OCI-LY7 (cell line): ENCODE measurements around the gene ZNF620. TPM values are rescaled to one million over a fixed set of nuclear protein-coding genes. Genes with fewer than 3 reads are reported as not detected.

Experiments used
- BruUV-seq: library from RNA; stranded (reverse); fragments of 400-500 nt; replicated peaks from 2 replicates; lab custom pipeline; 2021; lab: Mats Ljungman, UMichigan
- CTCF ChIA-PET: fragments of 300-600 bp; sonication (Branson Sonifier 250); formaldehyde crosslinking; loops from one replicate; lab custom pipeline; 2022; ENCODE audit warnings: antibody characterized with exemption; ENCODE audit not compliant: unreplicated experiment; lab: Charles Lee
- POLR2A ChIA-PET: fragments of 300-600 bp; sonication (Branson Sonifier 250); formaldehyde crosslinking; loops from one replicate; lab custom pipeline; 2022; ENCODE audit warnings: antibody characterized with exemption; lab: Charles Lee
- DNase-seq: peaks from one replicate; pipeline ENCODE4 v3.0.0-alpha.2; 2015; ENCODE audit warnings: low spot score
- H2AFZ ChIP-seq: fragments of 200-600 bp; sonication (generic), shearing (Covaris generic); 2 replicates; pipeline ENCODE4 v1.6.1; 2014; ENCODE audit warnings: mild to moderate bottlenecking, antibody characterized with exemption, low read length, moderate library complexity
- H3K27ac ChIP-seq: fragments of 200-600 bp; sonication (generic); 2 replicates; pipeline ENCODE4 v1.5.1; 2014; ENCODE audit warnings: mixed run types, low read depth, mild to moderate bottlenecking, moderate library complexity, low read length, inconsistent platforms; ENCODE audit not compliant: poor library complexity, severe bottlenecking
- H3K36me3 ChIP-seq: fragments of 200-600 bp; sonication (generic); 2 replicates; pipeline ENCODE4 v1.6.1; 2014; ENCODE audit warnings: mild to moderate bottlenecking, antibody characterized with exemption, low read length, moderate library complexity, mixed read lengths; ENCODE audit not compliant: insufficient read depth
- H3K4me1 ChIP-seq: fragments of 200-600 bp; sonication (generic); 2 replicates; pipeline ENCODE4 v1.5.1; 2014; ENCODE audit warnings: mild to moderate bottlenecking, low read length; ENCODE audit not compliant: insufficient read depth, poor library complexity, severe bottlenecking
- H3K4me2 ChIP-seq: fragments of 200-600 bp; sonication (generic); 2 replicates; pipeline ENCODE4 v1.6.1; 2014; ENCODE audit warnings: mild to moderate bottlenecking, low read length
- H3K4me3 ChIP-seq: fragments of 200-600 bp; sonication (generic); 2 replicates; pipeline ENCODE4 v1.5.1; 2014; ENCODE audit warnings: mild to moderate bottlenecking, low read depth, low read length; ENCODE audit not compliant: poor library complexity, severe bottlenecking
- H3K79me2 ChIP-seq: fragments of 200-600 bp; sonication (generic); 2 replicates; pipeline ENCODE4 v1.6.1; 2016; ENCODE audit warnings: low read depth, mild to moderate bottlenecking, low read length, moderate library complexity, mixed read lengths; ENCODE audit not compliant: insufficient read depth
- H3K9me2 ChIP-seq: fragments of 200-600 bp; sonication (generic); 2 replicates; pipeline ENCODE4 v1.6.1; 2016; ENCODE audit warnings: mild to moderate bottlenecking, low read length, mixed read lengths; ENCODE audit not compliant: insufficient read depth
- H3K9me3 ChIP-seq: fragments of 200-600 bp; sonication (generic); 2 replicates; pipeline ENCODE4 v1.6.1; 2014; ENCODE audit warnings: mild to moderate bottlenecking, mixed run types, low read length, mixed read lengths
- H4K20me1 ChIP-seq: fragments of 200-600 bp; sonication (generic); 2 replicates; pipeline ENCODE4 v1.6.1; 2014; ENCODE audit warnings: mild to moderate bottlenecking, antibody characterized with exemption, low read length, moderate library complexity, mixed read lengths; ENCODE audit not compliant: insufficient read depth
- EZH2phosphoT487 ChIP-seq: fragments of 200-600 bp; sonication (generic); IDR thresholded peaks from 2 replicates; pipeline ENCODE4 v1.6.1; 2018; ENCODE audit warnings: low read depth, borderline replicate concordance, mild to moderate bottlenecking, mixed run types, antibody characterized with exemption, low read length, moderate library complexity, mixed read lengths
- intact Hi-C: fragments of 100-400 bp; cut with micrococcal nuclease; formaldehyde crosslinking; loops from one replicate; pipeline ENCODE4 v1.10.0; 2022; ENCODE audit not compliant: unreplicated experiment
- total RNA-seq, 2 experiments: library from RNA; depleted of rRNA in 1 of 2; stranded (reverse); fragments of >200 nt in 1 of 2; shearing (Covaris generic) in 1 of 2; gene quantifications; 2 replicates each; pipeline ENCODE4 v1.2.3, GENCODE V29; 2014 to 2022
- TF ChIP-seq, protein P1 (sequence below): fragments of 200-600 bp; sonication (generic); conservative IDR thresholded peaks from 2 replicates; pipeline ENCODE4 v1.5.1; 2014; ENCODE audit warnings: mild to moderate bottlenecking, antibody characterized with exemption, low read length, moderate library complexity, mixed read lengths

Gene ZNF620
- total RNA-seq, 2 experiments from 2014 or later: 0.27 TPM; not detected in 1

DNA sequence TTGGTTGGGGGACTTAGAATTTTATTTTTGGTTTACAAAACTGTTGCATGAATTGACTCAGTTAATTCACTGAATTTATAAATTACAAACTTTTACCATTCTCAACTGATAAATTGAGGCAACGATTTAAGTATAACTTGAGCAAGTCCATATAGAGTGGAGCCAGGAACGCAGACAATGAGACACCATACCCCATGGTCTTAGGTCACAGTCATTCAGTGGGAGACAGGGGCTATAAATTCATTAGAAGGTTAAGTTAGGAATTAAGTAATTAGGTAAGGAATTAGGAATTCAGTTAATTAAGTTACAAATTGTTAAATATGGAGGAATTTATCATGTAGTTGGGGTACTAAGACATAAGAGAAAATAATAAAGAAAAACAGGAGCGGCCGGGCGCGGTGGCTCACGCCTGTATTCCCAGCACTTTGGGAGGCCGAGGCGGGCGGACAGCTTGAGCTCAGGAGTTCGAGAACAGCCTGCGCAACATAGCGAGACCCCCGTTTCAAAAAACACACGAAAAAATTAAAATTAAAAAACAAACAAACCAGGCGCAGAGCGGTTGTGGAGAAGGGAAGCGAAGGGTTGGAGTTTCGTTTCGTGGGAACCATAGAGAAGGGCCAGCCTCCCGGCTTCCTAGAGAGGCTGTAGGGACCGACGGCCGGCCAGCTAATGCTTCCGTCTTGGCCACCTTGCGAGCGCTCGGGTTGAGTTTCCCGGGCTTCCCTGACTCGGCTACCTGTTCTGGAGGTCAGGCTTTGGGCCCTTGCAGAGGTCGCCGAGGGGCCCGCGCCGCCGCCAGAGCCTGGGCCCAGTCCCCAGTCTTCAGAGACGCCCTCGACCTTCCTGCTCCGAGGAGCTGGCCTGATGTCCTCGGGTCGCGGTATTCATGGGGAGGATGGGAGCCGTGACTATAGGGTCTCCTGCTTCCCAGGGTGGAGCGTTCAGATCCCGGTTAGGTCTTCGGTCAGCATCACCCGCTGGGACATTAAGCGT is 29.1 kb upstream of the ZNF620 start, which contains the start of gene ZNF619:
TSS of gene ZNF619 (plus strand) at position 645 of the 993 bp plus-strand sequence. CDS start 858 bp downstream, outside the sequence.
- Histone ChIP-seq H3K4me3 (no peak within 1 kb of the TSS), H3K9me2 (no peaks in the 10 kb centered on the region), H3K36me3 (no peaks in the 10 kb centered on the region), H3K9me3 (no peaks in the 10 kb centered on the region), H3K4me2 (peak within 1 kb of the TSS; percentile 42; the same call in 1 of the 2 replicates), H3K27ac (no peak within 1 kb of the TSS), H3K4me1 (no peaks in the 10 kb centered on the region), H2AFZ (0 out of 2 replicates have a peak within 1 kb of the TSS, but pooled peaks have one; percentile 18), H3K79me2 (no peaks in the 10 kb centered on the region), H4K20me1 (no peaks in the 10 kb centered on the region)
- ChIA-PET POLR2A (interaction anchor here (1.0 to 1.6 kb wide), 2 partner anchors 18 to 47 kb away, joined by 3 to 6 read pairs; no protein-coding TSS in a partner anchor), CTCF (no interaction called here)
- intact Hi-C loops: no loop called here
- TF ChIP-seq EZH2phosphoT487: no peak
- TF ChIP-seq, protein P1, sequence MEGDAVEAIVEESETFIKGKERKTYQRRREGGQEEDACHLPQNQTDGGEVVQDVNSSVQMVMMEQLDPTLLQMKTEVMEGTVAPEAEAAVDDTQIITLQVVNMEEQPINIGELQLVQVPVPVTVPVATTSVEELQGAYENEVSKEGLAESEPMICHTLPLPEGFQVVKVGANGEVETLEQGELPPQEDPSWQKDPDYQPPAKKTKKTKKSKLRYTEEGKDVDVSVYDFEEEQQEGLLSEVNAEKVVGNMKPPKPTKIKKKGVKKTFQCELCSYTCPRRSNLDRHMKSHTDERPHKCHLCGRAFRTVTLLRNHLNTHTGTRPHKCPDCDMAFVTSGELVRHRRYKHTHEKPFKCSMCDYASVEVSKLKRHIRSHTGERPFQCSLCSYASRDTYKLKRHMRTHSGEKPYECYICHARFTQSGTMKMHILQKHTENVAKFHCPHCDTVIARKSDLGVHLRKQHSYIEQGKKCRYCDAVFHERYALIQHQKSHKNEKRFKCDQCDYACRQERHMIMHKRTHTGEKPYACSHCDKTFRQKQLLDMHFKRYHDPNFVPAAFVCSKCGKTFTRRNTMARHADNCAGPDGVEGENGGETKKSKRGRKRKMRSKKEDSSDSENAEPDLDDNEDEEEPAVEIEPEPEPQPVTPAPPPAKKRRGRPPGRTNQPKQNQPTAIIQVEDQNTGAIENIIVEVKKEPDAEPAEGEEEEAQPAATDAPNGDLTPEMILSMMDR: no peak
- no peak for DNase-seq
- no TSS peak for BruUV-seq

DNA sequence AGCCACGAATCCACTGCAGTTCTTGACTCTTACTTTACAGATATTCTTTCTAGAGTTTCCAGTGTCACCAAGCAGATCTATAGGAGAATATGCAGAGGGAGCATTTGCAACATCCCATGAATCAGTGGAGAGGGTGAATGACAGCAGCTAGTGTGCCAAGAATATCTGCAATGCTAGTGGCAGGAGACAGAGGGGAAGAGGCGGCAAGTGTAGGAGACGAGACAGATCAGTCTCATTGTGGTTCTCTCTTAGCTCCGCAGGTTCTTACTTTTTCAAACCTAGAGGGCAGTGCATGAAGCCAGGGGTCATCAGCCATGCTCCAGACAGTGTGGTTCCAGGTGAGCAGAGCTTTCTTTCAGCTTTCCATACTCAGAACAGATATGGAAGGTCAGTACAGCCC is 28.2 kb upstream of the ZNF620 start:
- H3K36me3 ChIP-seq: no peaks in the 10 kb centered on the region
- TF ChIP-seq, protein P1: no peak
- no peak for TF ChIP-seq EZH2phosphoT487
- intact Hi-C loops: no loop called here
- no peak for DNase-seq
- H3K27ac ChIP-seq: no peak overlapping the region
- no peaks in the 10 kb centered on the region for H3K79me2 ChIP-seq
- H3K4me1 ChIP-seq: no peaks in the 10 kb centered on the region
- peak overlapping the region; percentile 42; the same call in 1 of the 2 replicates for H3K4me2 ChIP-seq
- H3K4me3 ChIP-seq: no peak overlapping the region
- H3K9me2 ChIP-seq: no peaks in the 10 kb centered on the region
- H3K9me3 ChIP-seq: no peaks in the 10 kb centered on the region
- CTCF ChIA-PET: no interaction called here
- POLR2A ChIA-PET: interaction anchor here (1.0 to 1.6 kb wide), 3 partner anchors 17 to 46 kb away, joined by 3 to 6 read pairs (median 4); no protein-coding TSS in a partner anchor
- BruUV-seq: no TSS peak
- no peaks in the 10 kb centered on the region for H4K20me1 ChIP-seq
- no peak overlapping the region for H2AFZ ChIP-seq
